Astrocyte (in vitro differentiated cells and primary cell): Measurements from ENCODE around the gene CLEC4D.

ENCODE experiments used
- CTCF ChIP-seq: IDR thresholded peaks from 2 replicates; pipeline ENCODE4 v1.5.1; 2011; ENCODE audit warnings: low read depth, mild to moderate bottlenecking, inconsistent platforms, low read length, moderate library complexity; ENCODE audit not compliant: insufficient read depth
- EZH2 ChIP-seq: IDR thresholded peaks from 2 replicates; pipeline ENCODE4 v1.6.1; 2012; ENCODE audit warnings: mild to moderate bottlenecking, low read length, inconsistent platforms; ENCODE audit not compliant: insufficient read depth

- TF ChIP-seq CTCF (no peak), EZH2 (no peak)
Observed at GRCh38 chr12:8549381-8549780, 36.1 kb downstream of the CLEC4D start.
